GM10847 (cell line): Measurements from ENCODE around the gene ANKRD66.

ENCODE experiments used
- POLR2A ChIP-seq: IDR thresholded peaks from 2 replicates; pipeline ENCODE4 v1.6.1; 2011; ENCODE audit not compliant: insufficient read length; ENCODE audit errors: extremely low read depth

ANKRD66 gene

GRCh38 chr6:46799657-46800056 is 52.9 kb downstream of the ANKRD66 start:
- no peak for TF ChIP-seq POLR2A

- TF ChIP-seq POLR2A, result no peak
Measured at GRCh38 chr6:46808806-46809205, 62.1 kb downstream of the ANKRD66 start.
